H1 (cell line): ENCODE results near the gene SPATA32. TPM values are rescaled to one million over a fixed set of nuclear protein-coding genes. Genes with fewer than 3 reads are reported as not detected.

ENCODE experiments used
- ATF3 ChIP-seq: IDR thresholded peaks from 2 replicates; pipeline ENCODE4 v1.6.1; 2011; ENCODE audit warnings: low read depth, mild to moderate bottlenecking, low read length; ENCODE audit not compliant: insufficient read depth
- CBX5 ChIP-seq: fragments of 300-800, 300-1000 bp; sonication (generic); IDR thresholded peaks from 2 replicates; pipeline ENCODE4 v1.7.1; 2016; ENCODE audit warnings: antibody characterized with exemption, low read length, low read depth
- CTBP2 ChIP-seq: IDR thresholded peaks from 2 replicates; pipeline ENCODE4 v1.7.0; 2011; ENCODE audit warnings: borderline replicate concordance, mild to moderate bottlenecking, moderate library complexity, mixed read lengths, low read length; ENCODE audit not compliant: insufficient read depth, insufficient read length
- KDM4A ChIP-seq: IDR thresholded peaks from one replicate; pipeline ENCODE4 v1.7.1; 2012; ENCODE audit warnings: low read depth, mild to moderate bottlenecking, moderate library complexity, low read length, inconsistent platforms; ENCODE audit not compliant: severe bottlenecking
- MAX ChIP-seq: IDR thresholded peaks from 2 replicates; pipeline ENCODE4 v1.6.1; 2012; ENCODE audit warnings: inconsistent platforms
- POLR2A ChIP-seq, 2 experiments: IDR thresholded peaks; 1 replicate in 1 of 2; 2 replicates in 1 of 2; pipeline ENCODE4 v1.6.1; 2011; ENCODE audit warnings: low read depth in 2 of 2, low read length in 2 of 2, mild to moderate bottlenecking in 2 of 2; ENCODE audit errors: control extremely low read depth in 1 of 2
- POU5F1 ChIP-seq: IDR thresholded peaks from 2 replicates; pipeline ENCODE4 v1.6.1; 2011; ENCODE audit warnings: low read depth, mild to moderate bottlenecking, low read length, moderate library complexity
- RNF2 ChIP-seq: fragments of 200-900, 300-1000 bp; sonication (generic); IDR thresholded peaks from 2 replicates; pipeline ENCODE4 v1.7.1; 2016; ENCODE audit warnings: borderline replicate concordance, low read depth, mild to moderate bottlenecking, antibody characterized with exemption, low read length; ENCODE audit not compliant: poor library complexity, severe bottlenecking; ENCODE audit errors: missing control alignments
- SAP30 ChIP-seq: fragments of 300-600 bp; sonication (generic); IDR thresholded peaks from 2 replicates; pipeline ENCODE4 v1.7.1; 2012; ENCODE audit warnings: low read length, moderate library complexity, mild to moderate bottlenecking, inconsistent platforms; ENCODE audit not compliant: insufficient read depth, insufficient replicate concordance
- SIRT6 ChIP-seq: IDR thresholded peaks from one replicate; pipeline ENCODE4 v1.7.1; 2012; ENCODE audit warnings: low read length, inconsistent platforms
- SRF ChIP-seq: IDR thresholded peaks from 2 replicates; pipeline ENCODE4 v1.6.1; 2011; ENCODE audit warnings: mild to moderate bottlenecking, low read depth, low read length, moderate library complexity
- USF2 ChIP-seq: IDR thresholded peaks from 2 replicates; pipeline ENCODE4 v1.6.1; 2011; ENCODE audit warnings: low read length, improper control_type of control experiment
- YY1 ChIP-seq: IDR thresholded peaks from 2 replicates; pipeline ENCODE4 v1.6.1; 2011; ENCODE audit warnings: low read depth, mild to moderate bottlenecking, low read length
- polyA plus RNA-seq, 7 experiments: library from polyadenylated mRNA; depleted of rRNA in 3 of 7; stranded (reverse) in 5 of 7; unstranded in 2 of 7; fragments of >200 nt in 5 of 7; fragments of 200-250 nt in 2 of 7; gene quantifications; 1 replicate in 5 of 7; 2 replicates in 1 of 7; 4 replicates in 1 of 7; pipeline versions ENCODE4 v1.2.1 to v1.2.3, GENCODE V29; 2011 to 2013; ENCODE audit warnings: missing spikeins in 2 of 7, mixed read lengths in 2 of 7
- total RNA-seq: library from RNA; stranded (reverse); fragmentation: NEBNext Ultra II Directional; extraction: Animal tissue kit (Norgen Biotek cat#: 25700); gene quantifications from 2 replicates; pipeline ENCODE4 v1.2.1, GENCODE V29; 2021
- TF ChIP-seq, protein P1 (sequence below): IDR thresholded peaks from 2 replicates; pipeline ENCODE4 v1.6.1; 2012; ENCODE audit warnings: inconsistent platforms

SPATA32 gene
- total and polyA plus RNA-seq, 2 of the 8 experiments (the other 6 are each of a cell fraction or from before 2014, with no cell fraction given): 0.24 TPM; not detected in 1

GRCh38 chr17:45231481-45232116, 30.3 kb downstream of the SPATA32 start (continued):
- TF ChIP-seq ATF3: no peak
- TF ChIP-seq USF2: no peak
- no peak for TF ChIP-seq RNF2
- no peak for TF ChIP-seq KDM4A
- no peak for TF ChIP-seq SRF
- no peak for TF ChIP-seq SIRT6
- no peak for TF ChIP-seq CTBP2
- no peak for TF ChIP-seq CBX5
- TF ChIP-seq, protein P1, sequence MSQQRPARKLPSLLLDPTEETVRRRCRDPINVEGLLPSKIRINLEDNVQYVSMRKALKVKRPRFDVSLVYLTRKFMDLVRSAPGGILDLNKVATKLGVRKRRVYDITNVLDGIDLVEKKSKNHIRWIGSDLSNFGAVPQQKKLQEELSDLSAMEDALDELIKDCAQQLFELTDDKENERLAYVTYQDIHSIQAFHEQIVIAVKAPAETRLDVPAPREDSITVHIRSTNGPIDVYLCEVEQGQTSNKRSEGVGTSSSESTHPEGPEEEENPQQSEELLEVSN: 0 out of 2 replicates have a peak, but pooled peaks have one; percentile 30
- no peak for TF ChIP-seq POLR2A (IDR thresholded peaks at IDR 0.05; ENCODE audit: control extremely low read depth in 1 of 2, low read depth in 2 of 2, low read length in 2 of 2)
- no peak for TF ChIP-seq YY1
- no peak for TF ChIP-seq SAP30
- 0 out of 2 replicates have a peak, but pooled peaks have one; percentile 23 for TF ChIP-seq MAX
- no peak for TF ChIP-seq POU5F1
